Neural progenitor cell (in vitro differentiated cells): ENCODE measurements around the gene MGLL.

Experiments
- CTCF ChIP-seq: fragments of 200-600 bp; sonication (generic); IDR thresholded peaks from 2 replicates; pipeline ENCODE4 v1.5.1; 2017; ENCODE audit warnings: antibody characterized with exemption, mild to moderate bottlenecking
- EZH2phosphoT487 ChIP-seq: fragments of 200-600 bp; sonication (generic); IDR thresholded peaks from 2 replicates; pipeline ENCODE4 v1.6.1; 2017; ENCODE audit warnings: antibody characterized with exemption

GRCh38 chr3:127849368-127849767 lies 27.1 kb upstream of the MGLL start:
- TF ChIP-seq CTCF (no peak), EZH2phosphoT487 (no peak)
